Neural cell (in vitro differentiated cells): ENCODE measurements around the gene TUT1. TPM values are rescaled to one million over a fixed set of nuclear protein-coding genes. Genes with fewer than 3 reads are reported as not detected.

Source experiments
- H2AFZ ChIP-seq: fragments of 200-600, 300-800 bp; sonication (generic), shearing (Covaris generic); 2 replicates; pipeline ENCODE4 v1.6.0; 2014; ENCODE audit warnings: low read depth, mild to moderate bottlenecking, antibody characterized with exemption, low read length, moderate library complexity
- H3F3A ChIP-seq: fragments of 200-600 bp; shearing (Covaris generic); 2 replicates; pipeline ENCODE4 v1.6.1; 2016; ENCODE audit warnings: mild to moderate bottlenecking, moderate library complexity, mixed read lengths, antibody characterized with exemption, low read length; ENCODE audit not compliant: insufficient read depth, poor library complexity, severe bottlenecking
- H3K27ac ChIP-seq: fragments of 200-600, 300-800 bp; sonication (generic), shearing (Covaris generic); 2 replicates; pipeline ENCODE4 v1.5.1; 2014; ENCODE audit warnings: mild to moderate bottlenecking, low read length, moderate library complexity
- H3K27me3 ChIP-seq: fragments of 300-800, 200-600 bp; sonication (generic), shearing (Covaris generic); 2 replicates; pipeline ENCODE4 v1.6.0; 2014; ENCODE audit warnings: mild to moderate bottlenecking, low read depth, low read length, moderate library complexity; ENCODE audit not compliant: insufficient read depth
- H3K36me3 ChIP-seq: fragments of 300-800, 200-600 bp; sonication (generic), shearing (Covaris generic); 2 replicates; pipeline ENCODE4 v1.5.1; 2014; ENCODE audit warnings: mild to moderate bottlenecking, antibody characterized with exemption, low read length, moderate library complexity; ENCODE audit not compliant: insufficient read depth
- H3K4me2 ChIP-seq: fragments of 300-800, 200-600 bp; sonication (generic), shearing (Covaris generic); 2 replicates; pipeline ENCODE4 v1.6.0; 2014; ENCODE audit warnings: mild to moderate bottlenecking, low read length
- H3K4me3 ChIP-seq: fragments of 300-800, 200-600 bp; sonication (generic), shearing (Covaris generic); 2 replicates; pipeline ENCODE4 v1.5.1; 2014; ENCODE audit warnings: mild to moderate bottlenecking, low read length, moderate library complexity
- H3K79me2 ChIP-seq: fragments of 200-600 bp; shearing (Covaris generic); replicated peaks from 2 replicates; pipeline ENCODE4 v1.6.0; 2014; ENCODE audit warnings: mild to moderate bottlenecking, low read length, moderate library complexity; ENCODE audit not compliant: insufficient read depth
- H3K9ac ChIP-seq: fragments of 300-800, 200-600 bp; sonication (generic), shearing (Covaris generic); 2 replicates; pipeline ENCODE4 v1.6.1; 2016; ENCODE audit warnings: mild to moderate bottlenecking, low read length, mixed read lengths
- H3K9me2 ChIP-seq: fragments of 200-600 bp; shearing (Covaris generic); 2 replicates; pipeline ENCODE4 v1.6.1; 2016; ENCODE audit warnings: mild to moderate bottlenecking, low read length, mixed read lengths; ENCODE audit not compliant: insufficient read depth
- H3K9me3 ChIP-seq: fragments of 200-600, 300-800 bp; sonication (generic), shearing (Covaris generic); 2 replicates; pipeline ENCODE4 v1.6.1; 2016; ENCODE audit warnings: mild to moderate bottlenecking, mixed run types, low read length, moderate library complexity, mixed read lengths
- H4K20me1 ChIP-seq: fragments of 200-600 bp; shearing (Covaris generic); 2 replicates; pipeline ENCODE4 v1.6.1; 2016; ENCODE audit warnings: mild to moderate bottlenecking, mixed run types; ENCODE audit not compliant: insufficient read depth
- CTCF ChIP-seq: fragments of 450-650 bp; IDR thresholded peaks from 2 replicates; pipeline ENCODE4 v1.5.1; 2014; ENCODE audit warnings: antibody characterized with exemption, mild to moderate bottlenecking, moderate library complexity; ENCODE audit not compliant: poor library complexity, severe bottlenecking
- EP300 ChIP-seq: fragments of 450-650 bp; conservative IDR thresholded peaks from 2 replicates; pipeline ENCODE4 v1.6.1; 2014; ENCODE audit warnings: antibody characterized with exemption, mild to moderate bottlenecking, moderate library complexity; ENCODE audit not compliant: poor library complexity, severe bottlenecking
- EZH2 ChIP-seq: fragments of 200-600, 300-800 bp; shearing (Covaris generic), sonication (generic); IDR thresholded peaks from 2 replicates; pipeline ENCODE4 v1.6.1; 2014; ENCODE audit warnings: antibody characterized with exemption, low read length, borderline replicate concordance, mild to moderate bottlenecking; ENCODE audit not compliant: insufficient read depth, poor library complexity, severe bottlenecking
- MXI1 ChIP-seq: fragments of 450-650 bp; conservative IDR thresholded peaks from 2 replicates; pipeline ENCODE4 v1.6.1; 2014; ENCODE audit warnings: antibody characterized with exemption, mild to moderate bottlenecking; ENCODE audit not compliant: poor library complexity, severe bottlenecking
- POLR2AphosphoS5 ChIP-seq: IDR thresholded peaks from 2 replicates; pipeline ENCODE4 v1.6.1; 2012
- RAD21 ChIP-seq: fragments of 450-650 bp; conservative IDR thresholded peaks from 2 replicates; pipeline ENCODE4 v1.6.1; 2014; ENCODE audit warnings: antibody characterized with exemption, mild to moderate bottlenecking, moderate library complexity
- REST ChIP-seq: IDR thresholded peaks from 2 replicates; pipeline ENCODE4 v1.6.1; 2012; ENCODE audit warnings: borderline replicate concordance
- SMC3 ChIP-seq: fragments of 450-650 bp; conservative IDR thresholded peaks from 2 replicates; pipeline ENCODE4 v1.6.1; 2014; ENCODE audit warnings: antibody characterized with exemption, mild to moderate bottlenecking, moderate library complexity; ENCODE audit not compliant: poor library complexity
- TAF1 ChIP-seq: IDR thresholded peaks from 2 replicates; pipeline ENCODE4 v1.6.1; 2012; ENCODE audit warnings: low read depth
- polyA plus RNA-seq: library from polyadenylated mRNA; depleted of rRNA; stranded (reverse); fragments of >200 nt; gene quantifications from 2 replicates; pipeline ENCODE4 v1.2.3, GENCODE V29; 2014

The TUT1 gene
- polyA plus RNA-seq, 1 donor from 2014 or later, result 17.8 TPM

- Histone ChIP-seq H3K9me3 (no peaks in the 10 kb centered on the region), H3K9me2 (no peaks in the 10 kb centered on the region), H3K4me3 (no peak overlapping the region), H3K9ac (no peak overlapping the region), H4K20me1 (no peaks in the 10 kb centered on the region), H3K27me3 (no peaks in the 10 kb centered on the region), H2AFZ (no peak overlapping the region), H3K36me3 (no peaks in the 10 kb centered on the region), H3F3A (no peaks in the 10 kb centered on the region), H3K27ac (no peak overlapping the region), H3K4me2 (no peak overlapping the region), H3K79me2 (no peaks in the 10 kb centered on the region)
- TF ChIP-seq REST (no peak), RAD21 (no peak), POLR2AphosphoS5 (no peak), MXI1 (no peak), EP300 (no peak), EZH2 (no peak), SMC3 (no peak), CTCF (no peak), TAF1 (no peak)
Measured at GRCh38 chr11:62556108-62556874, 35.0 kb downstream of the TUT1 start.

GRCh38 chr11:62555464-62556107, 35.7 kb downstream of the TUT1 start:
- Histone ChIP-seq H3K27ac (no peak overlapping the region), H3K4me2 (no peak overlapping the region), H3K27me3 (no peaks in the 10 kb centered on the region), H3K9me3 (no peaks in the 10 kb centered on the region), H4K20me1 (no peaks in the 10 kb centered on the region), H3K79me2 (no peaks in the 10 kb centered on the region), H3F3A (no peaks in the 10 kb centered on the region), H3K4me3 (no peak overlapping the region), H2AFZ (no peak overlapping the region), H3K9me2 (no peaks in the 10 kb centered on the region), H3K36me3 (no peaks in the 10 kb centered on the region), H3K9ac (no peak overlapping the region)
- TF ChIP-seq CTCF (no peak), POLR2AphosphoS5 (no peak), REST (no peak), RAD21 (no peak), EP300 (no peak), TAF1 (no peak), SMC3 (no peak), MXI1 (no peak), EZH2 (no peak)
